Subcutaneous adipose tissue (tissue), 4 donors: ENCODE results near the gene SKP2. TPM values are rescaled to one million over a fixed set of nuclear protein-coding genes. Genes with fewer than 3 reads are reported as not detected.

Experiments used
- CTCF ChIP-seq: fragments of 450-650 bp; IDR thresholded peaks from one replicate; pipeline ENCODE4 v1.5.1; 2016; ENCODE audit warnings: low read depth, mild to moderate bottlenecking, control low read depth, antibody characterized with exemption, moderate library complexity
- small RNA-seq: library from RNA; depleted of rRNA; stranded (forward); fragments of <200 nt; gene quantifications from one replicate; pipeline ENCODE3, GENCODE V24; 2016
- total RNA-seq, 4 donors: library from RNA; depleted of rRNA; stranded (reverse); fragments of >200 nt; gene quantifications; one replicate each; pipeline ENCODE4 v1.1.0, GENCODE V29; 2016

Gene SKP2
- total RNA-seq, 4 donors from 2014 or later, result 12.1 to 13.5 (median 12.9) TPM

DNA sequence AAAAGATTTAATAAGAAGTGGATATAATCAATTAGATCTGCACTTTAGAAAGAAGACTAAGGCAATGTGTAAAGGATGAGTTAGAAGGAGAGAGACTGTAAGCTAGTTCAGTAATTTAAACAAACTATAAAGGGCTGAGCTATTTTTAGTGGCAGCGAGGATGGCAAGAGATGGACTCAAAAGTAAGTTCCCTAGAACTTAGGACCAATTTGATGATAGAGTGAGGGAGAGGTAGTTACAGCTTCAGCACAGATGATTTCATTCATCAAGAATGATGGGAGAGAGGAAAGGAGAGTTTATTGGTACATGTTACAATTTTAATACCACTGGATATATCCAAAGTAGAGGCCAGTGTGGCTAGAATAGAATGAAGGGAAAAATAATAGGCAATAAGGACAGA, 70.7 kb downstream of the SKP2 start:
- TF ChIP-seq CTCF, result no peak

DNA sequence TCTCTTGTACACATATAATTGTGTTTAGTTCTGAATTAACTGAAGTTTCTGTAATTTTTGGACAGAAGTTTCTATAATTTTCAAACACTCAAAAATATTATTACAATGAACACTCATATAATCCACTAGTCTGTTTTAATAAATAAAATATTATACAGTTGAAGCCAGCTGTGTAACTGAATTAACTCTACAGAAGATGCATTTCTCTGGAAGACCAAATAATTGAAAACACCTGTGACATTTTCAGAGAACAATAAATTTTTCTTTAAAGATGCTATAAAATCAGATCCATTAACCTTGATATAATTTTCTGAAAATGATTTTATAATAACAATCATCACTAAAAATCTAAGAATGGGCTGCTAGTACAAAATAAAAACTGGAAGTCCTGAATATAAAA, 75.1 kb downstream of the SKP2 start:
- TF ChIP-seq CTCF, result no peak

- TF ChIP-seq CTCF, result no peak
These were observed 76.6 kb downstream of the SKP2 start for GRCh38 chr5:36228505-36228904.

- TF ChIP-seq CTCF, result no peak
These were observed 78.4 kb downstream of the SKP2 start for GRCh38 chr5:36230151-36230790.

DNA sequence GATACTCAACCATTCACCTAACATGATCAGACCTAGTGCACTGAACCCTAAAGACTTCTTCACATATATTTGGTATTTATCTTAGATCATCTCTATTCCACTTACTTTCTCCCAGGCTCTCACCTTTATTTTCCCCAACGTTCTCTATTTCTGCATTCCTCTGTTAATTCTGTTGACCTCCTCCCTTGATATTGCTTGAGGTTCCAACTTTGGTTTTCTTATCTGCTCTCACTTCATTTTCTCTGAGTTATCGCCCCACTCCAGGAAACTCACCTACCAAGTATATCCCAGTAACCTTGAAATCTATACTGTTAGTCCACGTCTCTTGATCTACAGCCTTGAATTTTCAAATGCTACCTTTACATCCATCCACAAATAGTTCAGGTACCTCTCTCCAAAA, 80.6 kb downstream of the SKP2 start:
- TF ChIP-seq CTCF, result no peak

Small RNAs within 50 kb of the gene (small RNA-seq; reads per million reads assigned to genes)
- not detected for gene MIR580
- gene RNU6-1305P, result not detected

Other genes with a start within 250 kb of the SKP2 start
- not detected for gene CAPSL, start 213.5 kb upstream of the SKP2 start, total RNA-seq
- gene UGT3A1, start 160.7 kb upstream of the SKP2 start, total RNA-seq, result not detected
- gene UGT3A2, start 85.2 kb upstream of the SKP2 start, total RNA-seq, result not detected
- 10 to 100 TPM; 11.9 to 26.3 (median 12.7) TPM for gene LMBRD2, start 224 bp upstream of the SKP2 start, total RNA-seq
- gene NADK2, start 89.8 kb downstream of the SKP2 start, total RNA-seq, result 10 to 100 TPM; 22.5 to 34.8 (median 26.3) TPM
- 10 to 100 TPM in 1 of 4 donors, 1 to 10 TPM in 3; 4.2 to 17.4 (median 6.9) TPM for gene RANBP3L, start 149.8 kb downstream of the SKP2 start, total RNA-seq